HepG2 (cell line): ENCODE measurements around the gene TICAM2. TPM values are rescaled to one million over a fixed set of nuclear protein-coding genes. Genes with fewer than 3 reads are reported as not detected.

Experiments used
- CBFB ChIP-seq: sonication (generic); formaldehyde crosslinking; IDR thresholded peaks from 2 replicates; pipeline ENCODE4 v1.4.0; 2020; ENCODE audit warnings: missing genetic modification reagents
- CREM ChIP-seq, 2 experiments: sonication (generic) in 1 of 2; formaldehyde crosslinking in 1 of 2; IDR thresholded peaks; 2 replicates each; pipeline versions ENCODE4 v1.4.0 to v1.6.1; 2016 to 2020; ENCODE audit warnings: antibody characterized with exemption in 1 of 2, mild to moderate bottlenecking in 1 of 2, missing genetic modification reagents in 1 of 2
- CTCF ChIP-seq: sonication (generic); formaldehyde crosslinking; IDR thresholded peaks from 2 replicates; pipeline ENCODE4 v1.5.0; 2020; ENCODE audit warnings: mild to moderate bottlenecking, missing genetic modification reagents, moderate library complexity
- GATAD1 ChIP-seq: IDR thresholded peaks from 2 replicates; pipeline ENCODE4 v1.6.1; 2016; ENCODE audit warnings: missing genetic modification reagents, missing compliant biosample characterization
- GFI1 ChIP-seq: sonication (generic); formaldehyde crosslinking; IDR thresholded peaks from 2 replicates; pipeline ENCODE4 v1.5.0; 2020; ENCODE audit warnings: missing genetic modification reagents, mild to moderate bottlenecking, borderline replicate concordance
- HCFC1 ChIP-seq: fragments of 150-350 bp; IDR thresholded peaks from 2 replicates; pipeline ENCODE4 v1.6.1; 2014; ENCODE audit warnings: low read depth, low read length
- NKX3-1 ChIP-seq: sonication (generic); formaldehyde crosslinking; IDR thresholded peaks from 2 replicates; pipeline ENCODE4 v1.5.0; 2020; ENCODE audit warnings: missing genetic modification reagents
- SMC3 ChIP-seq: IDR thresholded peaks from 2 replicates; pipeline ENCODE4 v1.6.1; 2011; ENCODE audit warnings: low read length, improper control_type of control experiment
- STAG1 ChIP-seq: sonication (generic); formaldehyde crosslinking; IDR thresholded peaks from 2 replicates; pipeline ENCODE4 v1.4.0; 2020; ENCODE audit warnings: missing genetic modification reagents
- TBL1XR1 ChIP-seq: fragments of 150-350 bp; IDR thresholded peaks from 2 replicates; pipeline ENCODE4 v1.6.1; 2014; ENCODE audit warnings: borderline replicate concordance, low read length; ENCODE audit not compliant: partially characterized antibody
- ZNF136 ChIP-seq: sonication (generic); formaldehyde crosslinking; IDR thresholded peaks from 2 replicates; pipeline ENCODE4 v1.8.1; 2022; ENCODE audit warnings: low read depth, mild to moderate bottlenecking, moderate library complexity, missing genetic modification reagents
- ZNF607 ChIP-seq: sonication (generic); formaldehyde crosslinking; IDR thresholded peaks from 2 replicates; pipeline ENCODE4 v1.5.1; 2020; ENCODE audit warnings: missing genetic modification reagents, mild to moderate bottlenecking, borderline replicate concordance
- polyA plus RNA-seq, 8 experiments: library from polyadenylated mRNA; depleted of rRNA in 3 of 8; stranded (reverse) in 7 of 8; unstranded in 1 of 8; fragments of >200 nt; fragmentation: Illumina TruSeq in 4 of 8; extraction: Trizol in 4 of 8; gene quantifications; 2 replicates each; pipeline versions ENCODE4 v1.2.1 to v1.2.3, GENCODE V29; 2011 to 2016; ENCODE audit warnings: low read depth in 4 of 8, missing spikeins in 1 of 8, mixed read lengths in 1 of 8; ENCODE audit not compliant: insufficient read depth in 1 of 8
- total RNA-seq, 5 experiments: library from RNA; depleted of rRNA; stranded (reverse); fragments of >200 nt; fragmentation: Illumina TruSeq; extraction: Trizol; gene quantifications; 2 replicates each; pipeline ENCODE4 v1.2.3, GENCODE V29; 2016; ENCODE audit warnings: low read depth in 1 of 5
- TF ChIP-seq, protein P1 (sequence below), 2 experiments: sonication (generic) in 1 of 2; formaldehyde crosslinking in 1 of 2; IDR thresholded peaks; 2 replicates each; pipeline versions ENCODE4 v1.4.0 to v1.6.1; 2018 to 2020; ENCODE audit warnings: missing genetic modification reagents in 2 of 2, borderline replicate concordance in 1 of 2, low read depth in 1 of 2, mild to moderate bottlenecking in 1 of 2, missing biosample characterization in 1 of 2
- TF ChIP-seq, protein P2 (sequence below): sonication (generic); formaldehyde crosslinking; IDR thresholded peaks from 2 replicates; pipeline ENCODE4 v1.5.0; 2020; ENCODE audit warnings: mild to moderate bottlenecking, missing genetic modification reagents, borderline replicate concordance

The TICAM2 gene
- total and polyA plus RNA-seq, 2 of the 13 experiments (the other 11 are each of a cell fraction or from before 2014, with no cell fraction given): 0.04 TPM; not detected in 1

GRCh38 chr5:115586525-115587146, 15.6 kb downstream of the TICAM2 start (continued):
- TF ChIP-seq, protein P1, sequence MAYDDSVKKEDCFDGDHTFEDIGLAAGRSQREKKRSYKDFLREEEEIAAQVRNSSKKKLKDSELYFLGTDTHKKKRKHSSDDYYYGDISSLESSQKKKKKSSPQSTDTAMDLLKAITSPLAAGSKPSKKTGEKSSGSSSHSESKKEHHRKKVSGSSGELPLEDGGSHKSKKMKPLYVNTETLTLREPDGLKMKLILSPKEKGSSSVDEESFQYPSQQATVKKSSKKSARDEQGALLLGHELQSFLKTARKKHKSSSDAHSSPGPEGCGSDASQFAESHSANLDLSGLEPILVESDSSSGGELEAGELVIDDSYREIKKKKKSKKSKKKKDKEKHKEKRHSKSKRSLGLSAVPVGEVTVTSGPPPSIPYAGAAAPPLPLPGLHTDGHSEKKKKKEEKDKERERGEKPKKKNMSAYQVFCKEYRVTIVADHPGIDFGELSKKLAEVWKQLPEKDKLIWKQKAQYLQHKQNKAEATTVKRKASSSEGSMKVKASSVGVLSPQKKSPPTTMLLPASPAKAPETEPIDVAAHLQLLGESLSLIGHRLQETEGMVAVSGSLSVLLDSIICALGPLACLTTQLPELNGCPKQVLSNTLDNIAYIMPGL (CRISPR knock-in tag; IDR thresholded peaks at IDR 0.05; ENCODE audit: borderline replicate concordance in 1 of 2, low read depth in 1 of 2): no peak
- TF ChIP-seq HCFC1 (no peak), CTCF (CRISPR knock-in tag) (peak; percentile 52), SMC3 (peak; percentile 36; the same call in 1 of the 2 replicates), GFI1 (CRISPR knock-in tag) (no peak), ZNF607 (no peak), STAG1 (CRISPR knock-in tag) (peak; percentile 58), CREM (IDR thresholded peaks at IDR 0.05) (no peak), CREM (CRISPR knock-in tag; IDR thresholded peaks at IDR 0.05) (no peak), GATAD1 (CRISPR knock-in tag) (no peak), TBL1XR1 (no peak), NKX3-1 (no peak), ZNF136 (CRISPR knock-in tag) (no peak), CBFB (CRISPR knock-in tag) (no peak)
- TF ChIP-seq, protein P2, sequence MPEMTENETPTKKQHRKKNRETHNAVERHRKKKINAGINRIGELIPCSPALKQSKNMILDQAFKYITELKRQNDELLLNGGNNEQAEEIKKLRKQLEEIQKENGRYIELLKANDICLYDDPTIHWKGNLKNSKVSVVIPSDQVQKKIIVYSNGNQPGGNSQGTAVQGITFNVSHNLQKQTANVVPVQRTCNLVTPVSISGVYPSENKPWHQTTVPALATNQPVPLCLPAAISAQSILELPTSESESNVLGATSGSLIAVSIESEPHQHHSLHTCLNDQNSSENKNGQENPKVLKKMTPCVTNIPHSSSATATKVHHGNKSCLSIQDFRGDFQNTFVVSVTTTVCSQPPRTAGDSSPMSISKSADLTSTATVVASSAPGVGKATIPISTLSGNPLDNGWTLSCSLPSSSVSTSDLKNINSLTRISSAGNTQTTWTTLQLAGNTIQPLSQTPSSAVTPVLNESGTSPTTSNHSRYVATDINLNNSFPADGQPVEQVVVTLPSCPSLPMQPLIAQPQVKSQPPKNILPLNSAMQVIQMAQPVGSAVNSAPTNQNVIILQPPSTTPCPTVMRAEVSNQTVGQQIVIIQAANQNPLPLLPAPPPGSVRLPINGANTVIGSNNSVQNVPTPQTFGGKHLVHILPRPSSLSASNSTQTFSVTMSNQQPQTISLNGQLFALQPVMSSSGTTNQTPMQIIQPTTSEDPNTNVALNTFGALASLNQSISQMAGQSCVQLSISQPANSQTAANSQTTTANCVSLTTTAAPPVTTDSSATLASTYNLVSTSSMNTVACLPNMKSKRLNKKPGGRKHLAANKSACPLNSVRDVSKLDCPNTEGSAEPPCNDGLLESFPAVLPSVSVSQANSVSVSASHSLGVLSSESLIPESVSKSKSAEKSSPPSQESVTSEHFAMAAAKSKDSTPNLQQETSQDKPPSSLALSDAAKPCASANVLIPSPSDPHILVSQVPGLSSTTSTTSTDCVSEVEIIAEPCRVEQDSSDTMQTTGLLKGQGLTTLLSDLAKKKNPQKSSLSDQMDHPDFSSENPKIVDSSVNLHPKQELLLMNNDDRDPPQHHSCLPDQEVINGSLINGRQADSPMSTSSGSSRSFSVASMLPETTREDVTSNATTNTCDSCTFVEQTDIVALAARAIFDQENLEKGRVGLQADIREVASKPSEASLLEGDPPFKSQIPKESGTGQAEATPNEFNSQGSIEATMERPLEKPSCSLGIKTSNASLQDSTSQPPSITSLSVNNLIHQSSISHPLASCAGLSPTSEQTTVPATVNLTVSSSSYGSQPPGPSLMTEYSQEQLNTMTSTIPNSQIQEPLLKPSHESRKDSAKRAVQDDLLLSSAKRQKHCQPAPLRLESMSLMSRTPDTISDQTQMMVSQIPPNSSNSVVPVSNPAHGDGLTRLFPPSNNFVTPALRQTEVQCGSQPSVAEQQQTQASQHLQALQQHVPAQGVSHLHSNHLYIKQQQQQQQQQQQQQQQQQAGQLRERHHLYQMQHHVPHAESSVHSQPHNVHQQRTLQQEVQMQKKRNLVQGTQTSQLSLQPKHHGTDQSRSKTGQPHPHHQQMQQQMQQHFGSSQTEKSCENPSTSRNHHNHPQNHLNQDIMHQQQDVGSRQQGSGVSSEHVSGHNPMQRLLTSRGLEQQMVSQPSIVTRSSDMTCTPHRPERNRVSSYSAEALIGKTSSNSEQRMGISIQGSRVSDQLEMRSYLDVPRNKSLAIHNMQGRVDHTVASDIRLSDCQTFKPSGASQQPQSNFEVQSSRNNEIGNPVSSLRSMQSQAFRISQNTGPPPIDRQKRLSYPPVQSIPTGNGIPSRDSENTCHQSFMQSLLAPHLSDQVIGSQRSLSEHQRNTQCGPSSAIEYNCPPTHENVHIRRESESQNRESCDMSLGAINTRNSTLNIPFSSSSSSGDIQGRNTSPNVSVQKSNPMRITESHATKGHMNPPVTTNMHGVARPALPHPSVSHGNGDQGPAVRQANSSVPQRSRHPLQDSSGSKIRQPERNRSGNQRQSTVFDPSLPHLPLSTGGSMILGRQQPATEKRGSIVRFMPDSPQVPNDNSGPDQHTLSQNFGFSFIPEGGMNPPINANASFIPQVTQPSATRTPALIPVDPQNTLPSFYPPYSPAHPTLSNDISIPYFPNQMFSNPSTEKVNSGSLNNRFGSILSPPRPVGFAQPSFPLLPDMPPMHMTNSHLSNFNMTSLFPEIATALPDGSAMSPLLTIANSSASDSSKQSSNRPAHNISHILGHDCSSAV (CRISPR knock-in tag): no peak
